Mammary epithelial cell (primary cell): Measurements from ENCODE around the gene EFEMP2.

ENCODE experiments used
- EZH2 ChIP-seq: IDR thresholded peaks from 2 replicates; pipeline ENCODE4 v1.6.1; 2012; ENCODE audit warnings: low read length, inconsistent platforms, borderline replicate concordance
- TF ChIP-seq, protein P1 (sequence below), 2 donors: IDR thresholded peaks in 1 of 2; conservative IDR thresholded peaks in 1 of 2; 2 replicates each; pipeline ENCODE4 v1.5.1; 2011 to 2012; ENCODE audit warnings: inconsistent platforms in 2 of 2, low read length in 2 of 2, mild to moderate bottlenecking in 2 of 2, control low read depth in 1 of 2, low read depth in 1 of 2; ENCODE audit not compliant: insufficient read depth in 1 of 2; ENCODE audit errors: extremely low read depth in 1 of 2

DNA sequence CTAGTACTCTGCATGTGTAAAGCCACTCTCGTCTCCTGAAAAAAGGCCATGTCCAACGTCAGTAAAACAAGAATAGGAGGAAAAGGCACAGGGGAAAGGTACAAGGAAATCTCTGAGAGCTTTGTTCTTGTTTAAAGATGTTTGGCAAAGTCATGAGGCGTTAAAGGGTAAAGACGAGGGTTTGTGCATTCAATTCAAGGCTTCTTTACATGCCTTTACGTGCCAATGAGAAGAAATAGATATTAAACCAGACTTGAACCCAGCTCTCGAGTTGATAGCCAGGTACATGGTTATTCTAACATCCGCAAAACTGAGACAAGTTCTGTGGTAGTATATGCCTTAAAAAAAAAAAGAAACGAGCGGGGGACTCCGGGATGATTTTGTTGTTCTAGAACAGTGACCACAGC is 13.9 kb downstream of the EFEMP2 start:
- TF ChIP-seq, protein P1, sequence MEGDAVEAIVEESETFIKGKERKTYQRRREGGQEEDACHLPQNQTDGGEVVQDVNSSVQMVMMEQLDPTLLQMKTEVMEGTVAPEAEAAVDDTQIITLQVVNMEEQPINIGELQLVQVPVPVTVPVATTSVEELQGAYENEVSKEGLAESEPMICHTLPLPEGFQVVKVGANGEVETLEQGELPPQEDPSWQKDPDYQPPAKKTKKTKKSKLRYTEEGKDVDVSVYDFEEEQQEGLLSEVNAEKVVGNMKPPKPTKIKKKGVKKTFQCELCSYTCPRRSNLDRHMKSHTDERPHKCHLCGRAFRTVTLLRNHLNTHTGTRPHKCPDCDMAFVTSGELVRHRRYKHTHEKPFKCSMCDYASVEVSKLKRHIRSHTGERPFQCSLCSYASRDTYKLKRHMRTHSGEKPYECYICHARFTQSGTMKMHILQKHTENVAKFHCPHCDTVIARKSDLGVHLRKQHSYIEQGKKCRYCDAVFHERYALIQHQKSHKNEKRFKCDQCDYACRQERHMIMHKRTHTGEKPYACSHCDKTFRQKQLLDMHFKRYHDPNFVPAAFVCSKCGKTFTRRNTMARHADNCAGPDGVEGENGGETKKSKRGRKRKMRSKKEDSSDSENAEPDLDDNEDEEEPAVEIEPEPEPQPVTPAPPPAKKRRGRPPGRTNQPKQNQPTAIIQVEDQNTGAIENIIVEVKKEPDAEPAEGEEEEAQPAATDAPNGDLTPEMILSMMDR (conservative IDR thresholded peaks at IDR 0.05 in 1 of 2, IDR thresholded peaks at IDR 0.05 in 1 of 2; ENCODE audit: extremely low read depth in 1 of 2, insufficient read depth in 1 of 2, low read depth in 1 of 2, low read length in 2 of 2), result no peak
- TF ChIP-seq EZH2, result no peak
